ENCODE measurements around the gene EDN1.
"Not testable (repeated sequence)": the region's sequence is repeated elsewhere in the genome, so short reads cannot be mapped to it uniquely, and the experiment has no call there.

EDN1 gene

GRCh38 chr6:12295558-12296254, 5.5 kb downstream of the EDN1 start:
- no peak for DNase-seq

- DNase-seq = no peak
Observed at GRCh38 chr6:12296255-12296573, 6.1 kb downstream of the EDN1 start.

GRCh38 chr6:12296604-12297003, 6.4 kb downstream of the EDN1 start:
- no peak for DNase-seq

- no peak for DNase-seq
Observed at GRCh38 chr6:12297363-12298016, 7.3 kb downstream of the EDN1 start.

- DNase-seq = no peak
Observed at GRCh38 chr6:12298017-12298978, 8.1 kb downstream of the EDN1 start.

- DNase-seq = no peak
Observed at GRCh38 chr6:12298995-12299394, 8.8 kb downstream of the EDN1 start.

GRCh38 chr6:12301018-12301417, 10.9 kb downstream of the EDN1 start:
- no peak for DNase-seq

- DNase-seq = no peak
Observed at GRCh38 chr6:12304487-12304886, 14.3 kb downstream of the EDN1 start.

- no peak for DNase-seq
Observed at GRCh38 chr6:12309070-12309469, 18.9 kb downstream of the EDN1 start.

GRCh38 chr6:12311106-12311505, 20.9 kb downstream of the EDN1 start:
- no peak for DNase-seq

- no peak for DNase-seq
Observed at GRCh38 chr6:12312736-12313135, 22.6 kb downstream of the EDN1 start.

GRCh38 chr6:12313306-12313991, 23.3 kb downstream of the EDN1 start:
- no peak for DNase-seq

GRCh38 chr6:12313992-12314589, 23.9 kb downstream of the EDN1 start:
- no peak for DNase-seq

- DNase-seq = no peak
Observed at GRCh38 chr6:12314751-12315150, 24.6 kb downstream of the EDN1 start.

- no peak for DNase-seq
Observed at GRCh38 chr6:12315292-12316081, 25.3 kb downstream of the EDN1 start.

- no peak for DNase-seq
Observed at GRCh38 chr6:12318749-12319148, 28.6 kb downstream of the EDN1 start.

- DNase-seq = not testable (repeated sequence)
Observed at GRCh38 chr6:12320074-12320473, 29.9 kb downstream of the EDN1 start.

GRCh38 chr6:12324099-12324498, 33.9 kb downstream of the EDN1 start:
- no peak for DNase-seq

GRCh38 chr6:12324748-12325147, 34.6 kb downstream of the EDN1 start:
- DNase-seq = no peak

GRCh38 chr6:12325872-12326271, 35.7 kb downstream of the EDN1 start:
- DNase-seq = no peak

- no peak for DNase-seq
Observed at GRCh38 chr6:12327391-12327790, 37.2 kb downstream of the EDN1 start.

GRCh38 chr6:12327988-12328387, 37.8 kb downstream of the EDN1 start:
- no peak for DNase-seq

Measured in activated CD4-positive, alpha-beta T cell treated with anti-CD3 and anti-CD28 coated beads, Interleukin-2, amount 50 U/mL, for 1 hour (primary cell).